Midbrain (tissue), 1 donor: ENCODE data around the gene ASPG.
A peak's percentile ranks its signal among the peaks of the same experiment; 100 is the strongest.

ENCODE experiments used
- DNase-seq: peaks from one replicate; lab custom pipeline; 2025; lab: John Stamatoyannopoulos, UW

Gene ASPG

GRCh38 chr14:104085032-104085888 lies at the start of gene ASPG:
Gene ASPG, plus strand, starts transcription at chr14:104085700. Its CDS starts 71 bp downstream, at chr14:104085771.
- DNase-seq: no peak

GRCh38 chr14:104036212-104036611 lies 49.3 kb upstream of the ASPG start:
- DNase-seq: no peak

- DNase-seq: no peak
These were observed 48.4 kb upstream of the ASPG start for GRCh38 chr14:104037074-104037473.

GRCh38 chr14:104037903-104038302 lies 47.6 kb upstream of the ASPG start:
- peak; percentile 14 for DNase-seq

- no peak for DNase-seq
These were observed 46.3 kb upstream of the ASPG start for GRCh38 chr14:104039214-104039613.

GRCh38 chr14:104040539-104040938 lies 45.0 kb upstream of the ASPG start:
- DNase-seq: no peak

- DNase-seq: no peak
These were observed 43.9 kb upstream of the ASPG start for GRCh38 chr14:104041430-104042104.

- no peak for DNase-seq
These were observed 41.5 kb upstream of the ASPG start for GRCh38 chr14:104044016-104044415.

- DNase-seq: no peak
These were observed 37.7 kb upstream of the ASPG start for GRCh38 chr14:104047761-104048160.

- DNase-seq: peak; percentile 19
These were observed 36.6 kb upstream of the ASPG start for GRCh38 chr14:104048758-104049507.

- no peak for DNase-seq
These were observed 35.8 kb upstream of the ASPG start for GRCh38 chr14:104049576-104050240.

- no peak for DNase-seq
These were observed 34.2 kb upstream of the ASPG start for GRCh38 chr14:104051092-104051813.

- no peak for DNase-seq
These were observed 31.1 kb upstream of the ASPG start for GRCh38 chr14:104054222-104054905.

GRCh38 chr14:104062281-104062680 lies 23.2 kb upstream of the ASPG start:
- no peak for DNase-seq

GRCh38 chr14:104064003-104064402 lies 21.5 kb upstream of the ASPG start:
- no peak for DNase-seq

GRCh38 chr14:104066279-104066678 lies 19.2 kb upstream of the ASPG start:
- DNase-seq: no peak

- DNase-seq: no peak
These were observed 18.7 kb upstream of the ASPG start for GRCh38 chr14:104066719-104067295.

- no peak for DNase-seq
These were observed 16.0 kb upstream of the ASPG start for GRCh38 chr14:104069541-104069940.

GRCh38 chr14:104072586-104072985 lies 12.9 kb upstream of the ASPG start:
- DNase-seq: no peak

- DNase-seq: no peak
These were observed 11.7 kb upstream of the ASPG start for GRCh38 chr14:104073764-104074163.
